MM.1S (cell line): ENCODE results near the gene CELF2.

Experiments used
- DNase-seq: peaks from one replicate; pipeline ENCODE4 v3.0.0-alpha.2; 2015
- H2AFZ ChIP-seq: fragments of 300-600 bp; sonication (generic); 2 replicates; pipeline ENCODE4 v1.6.0; 2016; ENCODE audit warnings: antibody characterized with exemption, low read length
- H3F3A ChIP-seq: fragments of 300-600 bp; sonication (generic); 2 replicates; pipeline ENCODE4 v1.6.1; 2016; ENCODE audit warnings: mild to moderate bottlenecking, antibody characterized with exemption, low read length, moderate library complexity, mixed read lengths; ENCODE audit not compliant: insufficient read depth
- H3K27ac ChIP-seq: fragments of 300-600 bp; sonication (generic); 2 replicates; pipeline ENCODE4 v1.5.1; 2016; ENCODE audit warnings: mild to moderate bottlenecking, low read length
- H3K27me3 ChIP-seq: fragments of 300-600 bp; sonication (generic); replicated peaks from 2 replicates; pipeline ENCODE4 v1.6.0; 2016; ENCODE audit warnings: low read length; ENCODE audit not compliant: insufficient read depth
- H3K36me3 ChIP-seq: fragments of 300-600 bp; sonication (generic); replicated peaks from 2 replicates; pipeline ENCODE4 v1.6.1; 2016; ENCODE audit warnings: mild to moderate bottlenecking, low read length, mixed read lengths; ENCODE audit not compliant: insufficient read depth
- H3K4me1 ChIP-seq: fragments of 300-600 bp; sonication (generic); 2 replicates; pipeline ENCODE4 v1.6.1; 2016; ENCODE audit warnings: low read length, mixed read lengths
- H3K4me2 ChIP-seq: fragments of 300-600 bp; sonication (generic); 2 replicates; pipeline ENCODE4 v1.6.0; 2016; ENCODE audit warnings: low read depth, low read length
- H3K4me3 ChIP-seq: fragments of 300-600 bp; sonication (generic); 2 replicates; pipeline ENCODE4 v1.5.1; 2016; ENCODE audit warnings: low read length, mixed read lengths
- H3K79me2 ChIP-seq: fragments of 300-600 bp; sonication (generic); 2 replicates; pipeline ENCODE4 v1.6.1; 2016; ENCODE audit warnings: mixed run types, low read length, mixed read lengths
- H3K9ac ChIP-seq: fragments of 300-600 bp; sonication (generic); 2 replicates; pipeline ENCODE4 v1.6.1; 2016; ENCODE audit warnings: low read length, mixed read lengths
- H3K9me2 ChIP-seq: fragments of 300-600 bp; sonication (generic); replicated peaks from 2 replicates; pipeline ENCODE4 v1.6.1; 2016; ENCODE audit warnings: mild to moderate bottlenecking, low read length, mixed read lengths; ENCODE audit not compliant: insufficient read depth
- H3K9me3 ChIP-seq: fragments of 300-600 bp; sonication (generic); replicated peaks from 2 replicates; pipeline ENCODE4 v1.6.1; 2016; ENCODE audit warnings: mild to moderate bottlenecking, low read length, mixed read lengths; ENCODE audit not compliant: insufficient read depth
- H4K20me1 ChIP-seq: fragments of 300-600 bp; sonication (generic); 2 replicates; pipeline ENCODE4 v1.6.1; 2016; ENCODE audit warnings: mild to moderate bottlenecking, low read length, moderate library complexity, mixed read lengths; ENCODE audit not compliant: insufficient read depth
- CTCF ChIP-seq: fragments of 300-600 bp; sonication (generic); IDR thresholded peaks from 2 replicates; pipeline ENCODE4 v1.5.1; 2016; ENCODE audit warnings: antibody characterized with exemption, low read length, mixed read lengths
- EZH2 ChIP-seq: fragments of 300-600 bp; sonication (generic); optimal IDR thresholded peaks from 2 replicates; pipeline ENCODE3; 2017; ENCODE audit warnings: low read depth, mild to moderate bottlenecking, antibody characterized with exemption, low read length, mixed read lengths
- EZH2phosphoT487 ChIP-seq: fragments of 300-600 bp; sonication (generic); IDR thresholded peaks from 2 replicates; pipeline ENCODE4 v1.6.1; 2018; ENCODE audit warnings: antibody characterized with exemption, low read length

Gene CELF2

GRCh38 chr10:11358923-11359575 lies 341.4 kb downstream of the CELF2 start:
- no peak overlapping the region for H3K9ac ChIP-seq
- H3K9me3 ChIP-seq = no peaks in the 10 kb centered on the region
- no peaks in the 10 kb centered on the region for H3K9me2 ChIP-seq
- no peak overlapping the region for H3K27ac ChIP-seq
- TF ChIP-seq EZH2phosphoT487 (no peak), CTCF (no peak), EZH2 (no peak)
- H2AFZ ChIP-seq = no peak overlapping the region
- no peak for DNase-seq
- H3K4me2 ChIP-seq = no peak overlapping the region
- H3K27me3 ChIP-seq = no peaks in the 10 kb centered on the region
- H3F3A ChIP-seq = no peaks in the 10 kb centered on the region
- no peaks in the 10 kb centered on the region for H3K36me3 ChIP-seq
- no peaks in the 10 kb centered on the region for H3K4me1 ChIP-seq
- H4K20me1 ChIP-seq = no peaks in the 10 kb centered on the region
- H3K4me3 ChIP-seq = no peak overlapping the region
- H3K79me2 ChIP-seq = no peaks in the 10 kb centered on the region

GRCh38 chr10:11359869-11360268 lies 342.2 kb downstream of the CELF2 start:
- Histone ChIP-seq H3K9ac (no peak overlapping the region), H3K4me1 (no peaks in the 10 kb centered on the region), H3K79me2 (no peaks in the 10 kb centered on the region), H3K27ac (no peak overlapping the region), H4K20me1 (no peaks in the 10 kb centered on the region), H3K4me3 (no peak overlapping the region), H3K9me2 (no peaks in the 10 kb centered on the region), H3F3A (no peaks in the 10 kb centered on the region), H2AFZ (no peak overlapping the region), H3K9me3 (no peaks in the 10 kb centered on the region), H3K36me3 (no peaks in the 10 kb centered on the region), H3K4me2 (no peak overlapping the region), H3K27me3 (no peaks in the 10 kb centered on the region)
- no peak for DNase-seq
- TF ChIP-seq CTCF (no peak), EZH2 (no peak), EZH2phosphoT487 (no peak)

GRCh38 chr10:11363497-11363896 lies 345.8 kb downstream of the CELF2 start:
- TF ChIP-seq EZH2phosphoT487 (no peak), EZH2 (no peak), CTCF (no peak)

More at GRCh38 chr10:11363497-11363896, 345.8 kb downstream of the CELF2 start:
- H3K4me3 ChIP-seq = no peak overlapping the region
- no peaks in the 10 kb centered on the region for H4K20me1 ChIP-seq
- no peak overlapping the region for H2AFZ ChIP-seq
- no peaks in the 10 kb centered on the region for H3K36me3 ChIP-seq
- no peak overlapping the region for H3K4me2 ChIP-seq
- H3K27me3 ChIP-seq = no peaks in the 10 kb centered on the region
- no peaks in the 10 kb centered on the region for H3K9me2 ChIP-seq
- no peaks in the 10 kb centered on the region for H3K79me2 ChIP-seq
- no peaks in the 10 kb centered on the region for H3K9me3 ChIP-seq
- no peak for DNase-seq
- H3K27ac ChIP-seq = no peak overlapping the region
- H3K4me1 ChIP-seq = no peaks in the 10 kb centered on the region
- H3F3A ChIP-seq = no peaks in the 10 kb centered on the region
- no peak overlapping the region for H3K9ac ChIP-seq
